ENCODE results near the gene SLX4IP.

DNA sequence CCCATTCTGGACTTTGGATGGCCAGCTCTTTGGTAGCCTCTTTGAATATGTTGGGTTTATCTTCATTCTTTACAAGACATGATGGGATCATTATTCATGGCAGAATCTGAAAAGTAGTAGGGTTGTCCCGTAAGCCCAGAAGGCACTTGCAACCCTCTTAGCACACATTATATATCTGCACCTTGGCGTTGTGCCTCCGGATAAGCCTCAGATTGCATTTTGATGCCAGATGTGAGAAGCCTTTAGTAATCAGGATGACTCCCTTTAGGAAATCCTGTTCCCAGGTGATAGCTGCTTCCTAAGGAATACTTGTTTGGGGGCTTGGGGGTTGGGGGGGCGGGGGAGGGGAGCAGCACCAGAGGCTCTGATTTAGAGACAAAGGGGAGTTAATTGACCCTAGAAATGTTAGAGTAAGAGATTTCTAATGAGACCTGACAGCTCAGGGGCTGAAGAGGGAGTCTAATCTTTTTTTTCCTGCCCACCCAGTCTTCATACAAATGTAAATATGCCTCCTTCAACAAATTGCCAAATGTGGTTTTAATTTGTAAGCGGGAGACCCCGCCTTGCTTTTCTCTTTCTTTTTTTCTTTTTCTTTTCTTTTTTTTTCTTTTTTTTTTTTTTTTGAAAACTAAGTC, 183.6 kb downstream of the SLX4IP start:
- TF ChIP-seq, protein P1, sequence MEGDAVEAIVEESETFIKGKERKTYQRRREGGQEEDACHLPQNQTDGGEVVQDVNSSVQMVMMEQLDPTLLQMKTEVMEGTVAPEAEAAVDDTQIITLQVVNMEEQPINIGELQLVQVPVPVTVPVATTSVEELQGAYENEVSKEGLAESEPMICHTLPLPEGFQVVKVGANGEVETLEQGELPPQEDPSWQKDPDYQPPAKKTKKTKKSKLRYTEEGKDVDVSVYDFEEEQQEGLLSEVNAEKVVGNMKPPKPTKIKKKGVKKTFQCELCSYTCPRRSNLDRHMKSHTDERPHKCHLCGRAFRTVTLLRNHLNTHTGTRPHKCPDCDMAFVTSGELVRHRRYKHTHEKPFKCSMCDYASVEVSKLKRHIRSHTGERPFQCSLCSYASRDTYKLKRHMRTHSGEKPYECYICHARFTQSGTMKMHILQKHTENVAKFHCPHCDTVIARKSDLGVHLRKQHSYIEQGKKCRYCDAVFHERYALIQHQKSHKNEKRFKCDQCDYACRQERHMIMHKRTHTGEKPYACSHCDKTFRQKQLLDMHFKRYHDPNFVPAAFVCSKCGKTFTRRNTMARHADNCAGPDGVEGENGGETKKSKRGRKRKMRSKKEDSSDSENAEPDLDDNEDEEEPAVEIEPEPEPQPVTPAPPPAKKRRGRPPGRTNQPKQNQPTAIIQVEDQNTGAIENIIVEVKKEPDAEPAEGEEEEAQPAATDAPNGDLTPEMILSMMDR (IDR thresholded peaks at IDR 0.05; ENCODE audit: insufficient read depth, low read depth, low read length): no peak
- TF ChIP-seq EZH2 (IDR thresholded peaks at IDR 0.05; ENCODE audit: insufficient read depth, low read length): no peak

Data from astrocyte (in vitro differentiated cells and primary cell).